Measurements from ENCODE around the gene METTL9. TPM values are rescaled to one million over a fixed set of nuclear protein-coding genes. Genes with fewer than 3 reads are reported as not detected.

The METTL9 gene
- total and polyA plus RNA-seq, 2 experiments from 2014 or later: 72.5 to 152 TPM

- no peak for TF ChIP-seq ZNF462 (CRISPR knock-in tag; IDR thresholded peaks at IDR 0.05)
- no peak for TF ChIP-seq JUNB (IDR thresholded peaks at IDR 0.05; ENCODE audit: unreplicated experiment)
Measured at GRCh38 chr16:21697032-21697431, 97.7 kb downstream of the METTL9 start (continued).

GRCh38 chr16:21698169-21699032 is 99.0 kb downstream of the METTL9 start:
- no peaks in the 10 kb centered on the region for H3K36me3 ChIP-seq (ENCODE audit: insufficient read depth)
- no peak overlapping the region for H3K4me3 ChIP-seq
- TF ChIP-seq JUNB (IDR thresholded peaks at IDR 0.05; ENCODE audit: unreplicated experiment) (no peak), CTCF (conservative IDR thresholded peaks at IDR 0.05; ENCODE audit: low read depth in 2 of 2) (peak in 1 of 2 experiments; percentile 38; a peak in 2 of 4 replicates)
- Mint-ChIP-seq H3K9me3 (0 out of 3 replicates have a peak, but pooled peaks cover 3% of the 10 kb centered on the region), H3K4me1 (peaks cover 3% of the 10 kb centered on the region; the same call in 1 of the 3 replicates), H3K36me3 (ENCODE audit: low read depth) (no peaks in the 10 kb centered on the region), H3K27ac (no peak overlapping the region), H3K27me3 (ENCODE audit: insufficient read depth, low read depth, poor library complexity) (peaks cover 2% of the 10 kb centered on the region), H3K4me3 (no peak overlapping the region)
- no peaks in the 10 kb centered on the region for H3K79me2 ChIP-seq (replicated peaks; ENCODE audit: insufficient read depth)
- ATAC-seq (no peak), DNase-seq (ENCODE audit: low spot score) (peak; percentile 33)
- H3F3A ChIP-seq (replicated peaks; ENCODE audit: low read depth): no peaks in the 10 kb centered on the region
- no peak overlapping the region for H3K4me2 ChIP-seq
- no peaks in the 10 kb centered on the region for H3K4me1 ChIP-seq (ENCODE audit: insufficient read depth)
- no peaks in the 10 kb centered on the region for H4K20me1 ChIP-seq (replicated peaks; ENCODE audit: insufficient read depth)
- no peaks in the 10 kb centered on the region for H3K9me2 ChIP-seq (ENCODE audit: insufficient read depth)
- H3K27ac ChIP-seq (ENCODE audit: low read depth): no peak overlapping the region
- H2AFZ ChIP-seq: no peak overlapping the region; the same call in 1 of the 2 replicates
- no peaks in the 10 kb centered on the region for H3K27me3 ChIP-seq (ENCODE audit: insufficient read depth)

Measured in GM23338 (cell line).